Activated T-cell treated with anti-CD3 and anti-CD28 coated beads, Interleukin-2, amount 50 U/mL, for 72 hours (primary cell): ENCODE measurements around the gene PTPRT. TPM values are rescaled to one million over a fixed set of nuclear protein-coding genes. Genes with fewer than 3 reads are reported as not detected.

Experiments
- ATAC-seq, 2 donors: fragments of 150-1000 bp; cut with Tn5 transposase; replicated peaks in 1 of 2; 2 replicates each; pipeline ENCODE4 v1.10.0; 2021; ENCODE audit warnings: moderate library complexity in 2 of 2, mild to moderate bottlenecking in 1 of 2
- DNase-seq, 2 donors: peaks; one replicate each; pipeline ENCODE4 v3.0.0; 2021 to 2022; ENCODE audit warnings: mixed read lengths in 1 of 2
- H3K27ac Mint-ChIP-seq: one replicate; pipeline ENCODE4 v1.8.0; 2022; ENCODE audit warnings: mild to moderate bottlenecking, moderate library complexity, mixed read lengths
- H3K27me3 Mint-ChIP-seq: one replicate; pipeline ENCODE4 v1.8.0; 2022; ENCODE audit warnings: low read depth, mixed read lengths
- H3K36me3 Mint-ChIP-seq, 2 donors: one replicate each; pipeline ENCODE4 v1.8.0; 2022; ENCODE audit warnings: mixed read lengths in 2 of 2, mild to moderate bottlenecking in 1 of 2; ENCODE audit not compliant: insufficient read depth in 2 of 2
- H3K4me1 Mint-ChIP-seq: one replicate; pipeline ENCODE4 v1.8.0; 2022; ENCODE audit warnings: low read depth, mixed read lengths
- H3K4me3 Mint-ChIP-seq, 2 donors: one replicate each; pipeline ENCODE4 v1.8.0; 2022; ENCODE audit warnings: mild to moderate bottlenecking in 2 of 2, mixed read lengths in 2 of 2, moderate library complexity in 2 of 2
- H3K9me3 Mint-ChIP-seq, 2 donors: one replicate each; pipeline ENCODE4 v1.8.0; 2022; ENCODE audit warnings: mixed read lengths in 2 of 2
- total RNA-seq, 2 donors: library from RNA; stranded (reverse); gene quantifications; one replicate each; pipeline ENCODE4 v1.2.3, GENCODE V29; 2022

PTPRT gene
- total RNA-seq, 2 donors from 2014 or later, result not detected

DNA sequence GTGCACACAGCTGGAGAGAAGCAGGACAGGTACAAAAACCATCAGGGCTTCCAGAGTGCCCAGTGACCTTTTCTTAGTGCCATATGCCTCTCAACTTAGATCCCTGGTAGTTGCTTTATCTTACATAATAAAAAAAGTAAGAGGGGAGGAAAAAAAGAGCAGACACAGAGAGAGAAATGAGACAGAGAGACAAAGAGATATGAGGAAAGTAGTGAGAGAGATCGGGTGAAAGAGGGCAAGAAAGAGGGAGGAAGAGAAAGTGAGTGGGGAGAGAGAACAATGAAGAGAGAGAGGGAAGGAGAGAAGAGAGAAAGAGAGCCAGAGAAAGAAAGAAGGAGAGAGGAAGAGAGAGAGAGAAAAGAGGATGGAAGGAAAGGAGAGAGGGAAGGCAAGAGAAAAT, 131.6 kb downstream of the PTPRT start:
- no peak overlapping the region for H3K27ac Mint-ChIP-seq
- H3K27me3 Mint-ChIP-seq, result no peaks in the 10 kb centered on the region
- H3K36me3 Mint-ChIP-seq, result no peaks in the 10 kb centered on the region
- no peaks in the 10 kb centered on the region for H3K9me3 Mint-ChIP-seq
- no peak for ATAC-seq
- no peak overlapping the region for H3K4me3 Mint-ChIP-seq
- DNase-seq, result no peak
- H3K4me1 Mint-ChIP-seq, result no peaks in the 10 kb centered on the region

GRCh38 chr20:43057317-43057716, 132.4 kb downstream of the PTPRT start:
- Mint-ChIP-seq H3K36me3 (no peaks in the 10 kb centered on the region), H3K4me1 (no peaks in the 10 kb centered on the region), H3K9me3 (no peaks in the 10 kb centered on the region), H3K27me3 (no peaks in the 10 kb centered on the region), H3K27ac (no peak overlapping the region), H3K4me3 (no peak overlapping the region)
- no peak for ATAC-seq
- no peak for DNase-seq

DNA sequence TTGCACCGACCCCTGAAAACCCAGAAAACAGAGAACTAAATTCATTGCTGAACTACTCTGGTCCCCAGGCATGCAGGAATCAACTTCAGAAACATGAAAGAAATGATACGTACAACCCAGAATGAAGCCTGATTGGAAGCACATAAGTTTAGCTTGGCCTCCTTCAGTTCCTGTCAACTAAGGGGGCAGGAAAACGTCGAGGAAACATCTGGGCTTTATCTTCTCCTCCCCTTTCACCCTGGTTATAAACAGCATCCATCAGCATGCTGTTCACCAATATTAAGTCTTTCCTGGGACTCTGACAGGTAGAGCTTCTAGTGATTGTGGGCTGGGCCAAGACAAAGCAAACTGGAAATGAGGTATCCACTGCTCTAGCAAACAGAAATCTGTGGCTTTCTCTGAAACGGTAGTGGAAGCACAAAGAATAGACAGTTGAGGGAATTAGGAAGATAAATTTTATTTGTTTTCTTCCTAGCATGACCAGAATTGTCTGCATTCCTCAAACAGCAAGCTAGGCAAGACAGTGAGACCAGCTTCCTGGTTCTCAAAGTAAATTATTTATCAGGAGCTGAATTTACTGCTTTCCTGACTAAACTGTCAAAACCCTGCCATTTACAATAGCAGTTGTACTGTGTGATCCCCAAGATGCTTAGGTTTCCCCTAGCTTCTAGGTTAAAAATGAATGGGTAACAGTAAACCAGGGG, 134.4 kb downstream of the PTPRT start:
- Mint-ChIP-seq H3K27ac (no peak overlapping the region), H3K4me1 (no peaks in the 10 kb centered on the region), H3K27me3 (no peaks in the 10 kb centered on the region), H3K4me3 (no peak overlapping the region), H3K9me3 (no peaks in the 10 kb centered on the region), H3K36me3 (no peaks in the 10 kb centered on the region)
- no peak for ATAC-seq
- no peak for DNase-seq

- no peaks in the 10 kb centered on the region for H3K36me3 Mint-ChIP-seq
- ATAC-seq (no peak), DNase-seq (no peak)
- no peaks in the 10 kb centered on the region for H3K27me3 Mint-ChIP-seq
- H3K27ac Mint-ChIP-seq, result no peak overlapping the region
- no peaks in the 10 kb centered on the region for H3K9me3 Mint-ChIP-seq
- H3K4me1 Mint-ChIP-seq, result no peaks in the 10 kb centered on the region
- no peak overlapping the region for H3K4me3 Mint-ChIP-seq
Measured at GRCh38 chr20:43052532-43052931, 137.2 kb downstream of the PTPRT start.

DNA sequence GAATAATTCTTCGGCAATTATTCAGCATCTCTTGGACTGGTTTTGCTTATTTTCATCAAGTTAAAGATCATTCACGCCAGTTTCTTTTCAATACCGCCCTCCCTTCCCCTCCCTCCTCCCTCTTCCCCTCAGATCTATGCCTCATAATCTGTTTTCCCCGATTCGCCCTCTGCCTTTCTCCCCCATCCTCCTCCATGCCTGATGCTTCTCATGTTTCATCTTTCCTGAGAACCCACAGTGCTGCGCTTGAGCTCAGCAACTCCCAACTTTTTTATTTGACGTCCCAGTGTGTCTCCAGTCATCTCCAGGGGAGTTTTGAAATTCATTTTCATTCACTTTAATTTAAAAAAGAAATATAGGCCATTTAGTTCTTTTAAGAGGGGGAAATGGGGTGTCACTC, 142.7 kb downstream of the PTPRT start:
- no peaks in the 10 kb centered on the region for H3K36me3 Mint-ChIP-seq
- H3K27ac Mint-ChIP-seq, result no peak overlapping the region
- H3K27me3 Mint-ChIP-seq, result no peaks in the 10 kb centered on the region
- ATAC-seq (no peak), DNase-seq (no peak)
- H3K4me3 Mint-ChIP-seq, result no peak overlapping the region
- peaks cover 2 to 5% of the 10 kb centered on the region in 2 donors for H3K9me3 Mint-ChIP-seq
- H3K4me1 Mint-ChIP-seq, result no peaks in the 10 kb centered on the region

- H3K4me3 Mint-ChIP-seq, result no peak overlapping the region
- H3K36me3 Mint-ChIP-seq, result no peaks in the 10 kb centered on the region
- H3K9me3 Mint-ChIP-seq, result peaks cover 5 to 9% of the 10 kb centered on the region in 2 donors
- no peak overlapping the region for H3K27ac Mint-ChIP-seq
- ATAC-seq (no peak), DNase-seq (no peak)
- no peaks in the 10 kb centered on the region for H3K4me1 Mint-ChIP-seq
- H3K27me3 Mint-ChIP-seq, result no peaks in the 10 kb centered on the region
Measured at GRCh38 chr20:43043887-43044286, 145.8 kb downstream of the PTPRT start.

GRCh38 chr20:43040427-43040826, 149.3 kb downstream of the PTPRT start:
- no peaks in the 10 kb centered on the region for H3K27me3 Mint-ChIP-seq
- no peaks in the 10 kb centered on the region for H3K36me3 Mint-ChIP-seq
- ATAC-seq (no peak), DNase-seq (no peak)
- no peak overlapping the region for H3K4me3 Mint-ChIP-seq
- H3K4me1 Mint-ChIP-seq, result no peaks in the 10 kb centered on the region
- peaks cover 5 to 6% of the 10 kb centered on the region in 2 donors for H3K9me3 Mint-ChIP-seq
- H3K27ac Mint-ChIP-seq, result no peak overlapping the region

DNA sequence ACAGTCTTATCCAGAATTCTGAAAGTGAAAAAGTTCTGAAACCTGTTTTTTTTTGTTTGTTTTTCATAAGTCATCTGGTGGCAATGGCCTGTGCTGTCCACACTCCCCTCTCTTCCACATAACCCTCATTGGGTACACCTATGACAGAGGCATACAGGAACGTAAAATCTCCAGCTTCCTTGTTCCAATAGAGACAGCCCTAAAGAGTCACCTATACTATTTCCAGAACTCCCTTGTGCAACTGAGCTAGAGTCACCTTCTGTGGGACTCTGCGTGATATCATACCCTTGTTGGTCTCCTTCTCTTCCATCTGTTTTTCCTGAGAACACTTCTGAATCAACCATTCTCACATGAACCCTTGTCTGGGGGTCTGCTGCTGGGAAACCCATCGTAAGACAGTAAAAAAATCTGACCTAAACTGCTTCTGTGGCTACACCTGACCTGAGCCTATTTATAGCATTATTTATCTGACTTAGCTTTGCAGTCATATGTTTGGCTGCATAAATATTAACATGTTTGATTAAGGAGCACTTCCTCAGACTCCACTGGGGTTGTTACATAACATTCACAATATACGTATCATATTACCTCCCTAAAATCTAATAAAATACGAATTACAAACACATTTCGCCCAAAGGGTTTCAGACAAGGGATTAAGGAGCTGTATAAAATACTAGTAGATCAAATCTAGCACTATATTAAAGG, 151.9 kb downstream of the PTPRT start:
- no peak overlapping the region for H3K4me3 Mint-ChIP-seq
- ATAC-seq, result no peak
- H3K9me3 Mint-ChIP-seq, result peaks cover 4 to 6% of the 10 kb centered on the region in 2 donors
- no peak overlapping the region for H3K27ac Mint-ChIP-seq
- no peaks in the 10 kb centered on the region for H3K4me1 Mint-ChIP-seq
- no peaks in the 10 kb centered on the region for H3K36me3 Mint-ChIP-seq
- H3K27me3 Mint-ChIP-seq, result no peaks in the 10 kb centered on the region
- DNase-seq, result no peak

DNA sequence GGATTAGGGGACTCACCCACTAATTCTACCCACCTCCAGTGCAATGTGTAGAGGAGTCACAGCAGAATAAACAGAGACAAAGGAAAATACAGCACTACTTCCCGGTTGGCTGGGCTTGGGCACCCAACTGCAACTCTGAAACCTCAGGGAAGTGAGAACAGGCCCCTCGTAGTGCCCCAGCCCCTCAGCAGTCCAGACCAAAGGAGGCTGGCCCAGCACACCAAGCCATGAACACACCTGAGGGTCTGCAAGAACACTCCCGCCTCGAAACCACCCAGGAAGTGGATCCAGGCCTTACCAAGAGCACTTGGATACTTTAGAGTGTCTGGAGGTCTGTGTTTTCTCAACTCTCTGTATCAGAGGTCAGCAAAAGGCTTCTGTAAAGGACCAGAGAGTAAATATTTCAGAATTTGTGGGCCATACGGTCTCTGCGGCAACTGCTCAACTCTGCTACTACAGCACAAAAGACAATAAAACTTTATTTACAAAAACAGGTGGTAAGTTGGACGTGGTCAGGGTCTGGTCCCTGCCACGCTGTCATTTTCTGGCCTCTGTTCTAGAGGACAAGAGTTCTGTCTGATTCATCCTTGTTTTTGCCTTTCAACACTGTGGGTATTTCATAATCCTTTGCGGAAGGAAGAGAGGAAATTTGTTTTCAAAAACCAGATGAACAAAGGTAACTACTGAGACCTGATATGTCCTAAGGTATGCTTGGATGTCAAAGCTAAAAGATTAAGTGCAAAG, 154.6 kb downstream of the PTPRT start:
- Mint-ChIP-seq H3K9me3 (no peaks in the 10 kb centered on the region), H3K36me3 (no peaks in the 10 kb centered on the region), H3K4me1 (no peaks in the 10 kb centered on the region), H3K4me3 (no peak overlapping the region), H3K27me3 (no peaks in the 10 kb centered on the region), H3K27ac (no peak overlapping the region)
- ATAC-seq (no peak), DNase-seq (no peak)

- no peak overlapping the region for H3K4me3 Mint-ChIP-seq
- DNase-seq (no peak), ATAC-seq (no peak)
- no peak overlapping the region for H3K27ac Mint-ChIP-seq
- H3K36me3 Mint-ChIP-seq, result no peaks in the 10 kb centered on the region
- H3K9me3 Mint-ChIP-seq, result peaks cover 0 to 2% of the 10 kb centered on the region in 2 donors
- H3K4me1 Mint-ChIP-seq, result no peaks in the 10 kb centered on the region
- H3K27me3 Mint-ChIP-seq, result no peaks in the 10 kb centered on the region
Measured at GRCh38 chr20:43032459-43032858, 157.2 kb downstream of the PTPRT start.

DNA sequence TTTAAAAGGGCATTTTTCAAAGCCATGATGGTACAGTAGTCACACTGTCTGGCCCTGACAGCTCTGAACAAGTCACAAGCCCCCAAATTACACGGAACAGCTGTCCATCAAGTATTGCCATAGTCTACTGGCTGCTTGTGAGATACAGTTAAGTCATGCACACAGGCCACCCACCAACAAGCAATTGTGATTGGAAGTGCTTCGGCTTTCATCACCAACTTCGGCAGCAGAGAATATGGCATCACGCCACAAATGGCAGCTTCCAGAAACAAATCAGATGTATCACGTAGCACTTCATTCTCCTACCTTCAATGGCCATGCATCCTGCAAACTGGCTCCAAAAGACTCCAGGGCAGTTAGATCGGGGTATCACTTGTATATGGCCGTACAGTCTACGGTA, 160.5 kb downstream of the PTPRT start:
- DNase-seq, result no peak
- Mint-ChIP-seq H3K4me1 (no peaks in the 10 kb centered on the region), H3K4me3 (no peak overlapping the region), H3K27me3 (no peaks in the 10 kb centered on the region), H3K9me3 (peaks cover 0 to 2% of the 10 kb centered on the region in 2 donors), H3K36me3 (no peaks in the 10 kb centered on the region), H3K27ac (no peak overlapping the region)
- ATAC-seq, result no peak

GRCh38 chr20:43028470-43028869, 161.2 kb downstream of the PTPRT start:
- Mint-ChIP-seq H3K9me3 (peaks cover 0 to 4% of the 10 kb centered on the region in 2 donors), H3K4me1 (no peaks in the 10 kb centered on the region), H3K36me3 (no peaks in the 10 kb centered on the region), H3K4me3 (no peak overlapping the region), H3K27ac (no peak overlapping the region), H3K27me3 (no peaks in the 10 kb centered on the region)
- DNase-seq (no peak), ATAC-seq (no peak)

GRCh38 chr20:43023836-43024235, 165.9 kb downstream of the PTPRT start:
- H3K27me3 Mint-ChIP-seq, result no peaks in the 10 kb centered on the region
- peaks cover 0 to 4% of the 10 kb centered on the region in 2 donors for H3K9me3 Mint-ChIP-seq
- no peak for ATAC-seq
- H3K4me1 Mint-ChIP-seq, result no peaks in the 10 kb centered on the region
- H3K4me3 Mint-ChIP-seq, result no peak overlapping the region
- no peak for DNase-seq
- no peaks in the 10 kb centered on the region for H3K36me3 Mint-ChIP-seq
- H3K27ac Mint-ChIP-seq, result no peak overlapping the region
